GM12878 (cell line): ENCODE measurements around the gene FNDC8. TPM values are rescaled to one million over a fixed set of nuclear protein-coding genes. Genes with fewer than 3 reads are reported as not detected.
A peak's percentile ranks its signal among the peaks of the same experiment; 100 is the strongest.

Experiments used
- BCLAF1 ChIP-seq: fragments of 450-650 bp; IDR thresholded peaks from 2 replicates; pipeline ENCODE4 v1.6.1; 2017; ENCODE audit warnings: antibody characterized with exemption, mild to moderate bottlenecking, moderate library complexity
- CHD2 ChIP-seq: IDR thresholded peaks from 2 replicates; pipeline ENCODE4 v1.6.1; 2011; ENCODE audit warnings: low read depth, low read length, improper control_type of control experiment, borderline replicate concordance
- FOXM1 ChIP-seq: IDR thresholded peaks from 2 replicates; pipeline ENCODE4 v1.6.1; 2012; ENCODE audit warnings: low read depth, mild to moderate bottlenecking, inconsistent platforms, low read length, moderate library complexity
- IKZF2 ChIP-seq, 2 experiments: fragments of 450-650 bp; IDR thresholded peaks; 2 replicates each; pipeline ENCODE4 v1.6.1; 2017; ENCODE audit warnings: mild to moderate bottlenecking in 2 of 2, moderate library complexity in 2 of 2
- KDM1A ChIP-seq: fragments of 200-600 bp; sonication (generic); IDR thresholded peaks from 2 replicates; pipeline ENCODE4 v1.6.1; 2016; ENCODE audit warnings: borderline replicate concordance
- NFIC ChIP-seq: IDR thresholded peaks from 2 replicates; pipeline ENCODE4 v1.6.1; 2012; ENCODE audit warnings: low read depth, mild to moderate bottlenecking, inconsistent platforms, low read length, moderate library complexity
- NRF1 ChIP-seq: conservative IDR thresholded peaks from 2 replicates; pipeline ENCODE4 v1.6.1; 2011; ENCODE audit warnings: mild to moderate bottlenecking, low read depth, low read length, improper control_type of control experiment
- PKNOX1 ChIP-seq: fragments of 450-650 bp; IDR thresholded peaks from 2 replicates; pipeline ENCODE4 v1.6.1; 2016; ENCODE audit warnings: mild to moderate bottlenecking
- PML ChIP-seq: IDR thresholded peaks from 2 replicates; pipeline ENCODE4 v1.6.1; 2012; ENCODE audit warnings: low read length, inconsistent platforms
- SUPT20H ChIP-seq: IDR thresholded peaks from 2 replicates; pipeline ENCODE4 v1.6.1; 2011; ENCODE audit warnings: low read depth, mild to moderate bottlenecking, low read length, moderate library complexity, borderline replicate concordance; ENCODE audit not compliant: control insufficient read depth
- TAF1 ChIP-seq: IDR thresholded peaks from 2 replicates; pipeline ENCODE4 v1.6.1; 2011; ENCODE audit warnings: mild to moderate bottlenecking, low read depth, low read length, borderline replicate concordance
- ZBED1 ChIP-seq: IDR thresholded peaks from 2 replicates; pipeline ENCODE4 v1.6.1; 2016; ENCODE audit warnings: borderline replicate concordance
- ZSCAN29 ChIP-seq: fragments of 450-650 bp; IDR thresholded peaks from 2 replicates; pipeline ENCODE4 v1.6.1; 2017; ENCODE audit warnings: mild to moderate bottlenecking, moderate library complexity
- polyA plus RNA-seq, 11 experiments: library from polyadenylated mRNA; depleted of rRNA in 4 of 11; unstranded in 6 of 11; stranded (reverse) in 5 of 11; fragments of >200 nt; fragmentation: Nextera tagmentation in 4 of 11; fragmentation: Illumina TruSeq in 1 of 11; extraction: Ambion mirVana in 4 of 11; extraction: Trizol in 1 of 11; gene quantifications; 1 replicate in 1 of 11; 2 replicates in 10 of 11; pipeline versions ENCODE4 v1.2.1 to v1.2.3, GENCODE V29; 2011 to 2016; ENCODE audit warnings: inconsistent platforms in 2 of 11, missing spikeins in 2 of 11, low read depth in 1 of 11
- total RNA-seq, 4 experiments: library from RNA; depleted of rRNA in 3 of 4; stranded (reverse); fragments of >200 nt in 3 of 4; fragmentation: Illumina TruSeq in 1 of 4; extraction: Trizol in 1 of 4; gene quantifications; 2 replicates each; pipeline versions ENCODE4 v1.2.1 to v1.2.3, GENCODE V29; 2013 to 2021
- TF ChIP-seq, protein P1 (sequence below): fragments of 450-650 bp; IDR thresholded peaks from 2 replicates; pipeline ENCODE4 v1.6.1; 2018; ENCODE audit warnings: borderline replicate concordance, mild to moderate bottlenecking; ENCODE audit not compliant: partially characterized antibody
- TF ChIP-seq, protein P2 (sequence below): fragments of 450-650 bp; IDR thresholded peaks from 2 replicates; pipeline ENCODE4 v1.6.1; 2016; ENCODE audit warnings: mild to moderate bottlenecking
- TF ChIP-seq, protein P3 (sequence below): fragments of 150-350 bp; IDR thresholded peaks from 2 replicates; pipeline ENCODE4 v1.6.1; 2016; ENCODE audit warnings: low read depth, low read length

Gene FNDC8
- total and polyA plus RNA-seq, 10 of the 15 experiments (the other 5 are each of a cell fraction or from before 2014, with no cell fraction given): 0.06 to 0.15 (median 0.11) TPM; not detected in 7

- TF ChIP-seq, protein P1, sequence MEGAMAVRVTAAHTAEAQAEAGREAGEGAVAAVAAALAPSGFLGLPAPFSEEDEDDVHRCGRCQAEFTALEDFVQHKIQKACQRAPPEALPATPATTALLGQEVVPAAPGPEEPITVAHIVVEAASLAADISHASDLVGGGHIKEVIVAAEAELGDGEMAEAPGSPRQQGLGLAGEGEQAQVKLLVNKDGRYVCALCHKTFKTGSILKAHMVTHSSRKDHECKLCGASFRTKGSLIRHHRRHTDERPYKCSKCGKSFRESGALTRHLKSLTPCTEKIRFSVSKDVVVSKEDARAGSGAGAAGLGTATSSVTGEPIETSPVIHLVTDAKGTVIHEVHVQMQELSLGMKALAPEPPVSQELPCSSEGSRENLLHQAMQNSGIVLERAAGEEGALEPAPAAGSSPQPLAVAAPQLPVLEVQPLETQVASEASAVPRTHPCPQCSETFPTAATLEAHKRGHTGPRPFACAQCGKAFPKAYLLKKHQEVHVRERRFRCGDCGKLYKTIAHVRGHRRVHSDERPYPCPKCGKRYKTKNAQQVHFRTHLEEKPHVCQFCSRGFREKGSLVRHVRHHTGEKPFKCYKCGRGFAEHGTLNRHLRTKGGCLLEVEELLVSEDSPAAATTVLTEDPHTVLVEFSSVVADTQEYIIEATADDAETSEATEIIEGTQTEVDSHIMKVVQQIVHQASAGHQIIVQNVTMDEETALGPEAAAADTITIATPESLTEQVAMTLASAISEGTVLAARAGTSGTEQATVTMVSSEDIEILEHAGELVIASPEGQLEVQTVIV: no peak
- TF ChIP-seq IKZF2 (IDR thresholded peaks at IDR 0.05) (peak in 1 of 2 experiments; percentile 14; a peak in 2 of 4 replicates), CHD2 (no peak), NRF1 (no peak), PKNOX1 (0 out of 2 replicates have a peak, but pooled peaks have one; percentile 23), KDM1A (no peak), TAF1 (no peak), ZBED1 (no peak), BCLAF1 (no peak), ZSCAN29 (no peak), PML (no peak), NFIC (no peak), SUPT20H (no peak), FOXM1 (no peak)
- TF ChIP-seq, protein P2, sequence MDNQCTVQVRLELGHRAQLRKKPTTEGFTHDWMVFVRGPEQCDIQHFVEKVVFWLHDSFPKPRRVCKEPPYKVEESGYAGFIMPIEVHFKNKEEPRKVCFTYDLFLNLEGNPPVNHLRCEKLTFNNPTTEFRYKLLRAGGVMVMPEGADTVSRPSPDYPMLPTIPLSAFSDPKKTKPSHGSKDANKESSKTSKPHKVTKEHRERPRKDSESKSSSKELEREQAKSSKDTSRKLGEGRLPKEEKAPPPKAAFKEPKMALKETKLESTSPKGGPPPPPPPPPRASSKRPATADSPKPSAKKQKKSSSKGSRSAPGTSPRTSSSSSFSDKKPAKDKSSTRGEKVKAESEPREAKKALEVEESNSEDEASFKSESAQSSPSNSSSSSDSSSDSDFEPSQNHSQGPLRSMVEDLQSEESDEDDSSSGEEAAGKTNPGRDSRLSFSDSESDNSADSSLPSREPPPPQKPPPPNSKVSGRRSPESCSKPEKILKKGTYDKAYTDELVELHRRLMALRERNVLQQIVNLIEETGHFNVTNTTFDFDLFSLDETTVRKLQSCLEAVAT: peak; percentile 67
- TF ChIP-seq, protein P3, sequence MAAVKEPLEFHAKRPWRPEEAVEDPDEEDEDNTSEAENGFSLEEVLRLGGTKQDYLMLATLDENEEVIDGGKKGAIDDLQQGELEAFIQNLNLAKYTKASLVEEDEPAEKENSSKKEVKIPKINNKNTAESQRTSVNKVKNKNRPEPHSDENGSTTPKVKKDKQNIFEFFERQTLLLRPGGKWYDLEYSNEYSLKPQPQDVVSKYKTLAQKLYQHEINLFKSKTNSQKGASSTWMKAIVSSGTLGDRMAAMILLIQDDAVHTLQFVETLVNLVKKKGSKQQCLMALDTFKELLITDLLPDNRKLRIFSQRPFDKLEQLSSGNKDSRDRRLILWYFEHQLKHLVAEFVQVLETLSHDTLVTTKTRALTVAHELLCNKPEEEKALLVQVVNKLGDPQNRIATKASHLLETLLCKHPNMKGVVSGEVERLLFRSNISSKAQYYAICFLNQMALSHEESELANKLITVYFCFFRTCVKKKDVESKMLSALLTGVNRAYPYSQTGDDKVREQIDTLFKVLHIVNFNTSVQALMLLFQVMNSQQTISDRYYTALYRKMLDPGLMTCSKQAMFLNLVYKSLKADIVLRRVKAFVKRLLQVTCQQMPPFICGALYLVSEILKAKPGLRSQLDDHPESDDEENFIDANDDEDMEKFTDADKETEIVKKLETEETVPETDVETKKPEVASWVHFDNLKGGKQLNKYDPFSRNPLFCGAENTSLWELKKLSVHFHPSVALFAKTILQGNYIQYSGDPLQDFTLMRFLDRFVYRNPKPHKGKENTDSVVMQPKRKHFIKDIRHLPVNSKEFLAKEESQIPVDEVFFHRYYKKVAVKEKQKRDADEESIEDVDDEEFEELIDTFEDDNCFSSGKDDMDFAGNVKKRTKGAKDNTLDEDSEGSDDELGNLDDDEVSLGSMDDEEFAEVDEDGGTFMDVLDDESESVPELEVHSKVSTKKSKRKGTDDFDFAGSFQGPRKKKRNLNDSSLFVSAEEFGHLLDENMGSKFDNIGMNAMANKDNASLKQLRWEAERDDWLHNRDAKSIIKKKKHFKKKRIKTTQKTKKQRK: no peak
Observed at GRCh38 chr17:35073991-35074627, 47.3 kb upstream of the FNDC8 start (continued).
